Measurements from ENCODE around the gene NSUN4. TPM values are rescaled to one million over a fixed set of nuclear protein-coding genes. Genes with fewer than 3 reads are reported as not detected.

Gene NSUN4
- total and polyA plus RNA-seq, 10 donors: 7.2 to 35.2 (median 26.6) TPM

DNA sequence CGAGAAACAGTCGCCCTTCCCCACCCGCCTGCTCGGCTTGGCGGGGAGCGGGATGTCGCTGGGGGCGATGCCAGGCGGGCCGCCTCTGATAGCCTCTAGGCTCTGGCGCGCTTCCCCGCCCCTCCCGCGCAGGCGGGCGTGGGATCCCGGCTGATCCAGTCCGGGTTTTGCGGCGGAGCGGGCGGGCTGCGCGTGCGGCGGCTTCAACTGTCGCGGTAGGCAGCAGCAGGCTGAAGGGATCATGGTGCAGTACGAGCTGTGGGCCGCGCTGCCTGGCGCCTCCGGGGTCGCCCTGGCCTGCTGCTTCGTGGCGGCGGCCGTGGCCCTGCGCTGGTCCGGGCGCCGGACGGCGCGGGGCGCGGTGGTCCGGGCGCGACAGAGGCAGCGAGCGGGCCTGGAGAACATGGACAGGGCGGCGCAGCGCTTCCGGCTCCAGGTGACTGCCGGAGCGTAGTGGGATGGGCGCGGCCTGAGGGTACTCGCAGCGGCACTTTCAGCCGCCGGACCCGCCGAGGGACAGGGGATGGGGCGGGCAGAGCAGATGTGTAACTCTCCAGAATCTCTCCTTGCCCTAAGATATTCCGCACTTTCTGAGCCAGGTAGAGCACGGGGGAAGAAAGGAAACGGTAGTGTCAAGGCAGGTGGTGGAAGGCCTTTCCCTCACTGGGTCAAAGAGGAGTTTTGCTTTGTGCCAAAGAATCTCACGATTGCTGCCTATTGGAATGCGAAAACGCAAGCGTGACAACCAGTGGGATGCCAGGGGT is 53.7 kb downstream of the NSUN4 start, which contains the start of gene FAAH:
FAAH (plus strand) TSS at position 210 of the 764 bp plus-strand sequence; CDS start at position 242, 32 bp downstream.
- Histone ChIP-seq H3K36me3 (no peaks in the 10 kb centered on the region), H3K4me3 (peak within 1 kb of the TSS; percentile 6 to 69 (median 38)), H3K9me3 (peaks cover 0 to 20% (median 13%) of the 10 kb centered on the region in 8 donors), H3K27ac (peak within 1 kb of the TSS in 1 of 8 donors; percentile 38), H3K4me1 (peaks cover 0 to 16% (median 9%) of the 10 kb centered on the region in 6 donors), H3K27me3 (replicated peaks in 1 of 7) (peaks cover 0 to 28% (median 11%) of the 10 kb centered on the region in 7 donors)
- peak; percentile 85 for DNase-seq
- 5 to 14% (median 7%) methylated on average over 25 to 75 of the region's 75 CpGs for WGBS, 5 donors
- TF ChIP-seq POLR2AphosphoS5 (IDR thresholded peaks at IDR 0.05) (peak in 2 of 3 donors; percentile 58 to 74), POLR2A (IDR thresholded peaks at IDR 0.05) (no peak)
- TF ChIP-seq, protein P1, sequence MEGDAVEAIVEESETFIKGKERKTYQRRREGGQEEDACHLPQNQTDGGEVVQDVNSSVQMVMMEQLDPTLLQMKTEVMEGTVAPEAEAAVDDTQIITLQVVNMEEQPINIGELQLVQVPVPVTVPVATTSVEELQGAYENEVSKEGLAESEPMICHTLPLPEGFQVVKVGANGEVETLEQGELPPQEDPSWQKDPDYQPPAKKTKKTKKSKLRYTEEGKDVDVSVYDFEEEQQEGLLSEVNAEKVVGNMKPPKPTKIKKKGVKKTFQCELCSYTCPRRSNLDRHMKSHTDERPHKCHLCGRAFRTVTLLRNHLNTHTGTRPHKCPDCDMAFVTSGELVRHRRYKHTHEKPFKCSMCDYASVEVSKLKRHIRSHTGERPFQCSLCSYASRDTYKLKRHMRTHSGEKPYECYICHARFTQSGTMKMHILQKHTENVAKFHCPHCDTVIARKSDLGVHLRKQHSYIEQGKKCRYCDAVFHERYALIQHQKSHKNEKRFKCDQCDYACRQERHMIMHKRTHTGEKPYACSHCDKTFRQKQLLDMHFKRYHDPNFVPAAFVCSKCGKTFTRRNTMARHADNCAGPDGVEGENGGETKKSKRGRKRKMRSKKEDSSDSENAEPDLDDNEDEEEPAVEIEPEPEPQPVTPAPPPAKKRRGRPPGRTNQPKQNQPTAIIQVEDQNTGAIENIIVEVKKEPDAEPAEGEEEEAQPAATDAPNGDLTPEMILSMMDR (IDR thresholded peaks at IDR 0.05 in 8 of 11, conservative IDR thresholded peaks at IDR 0.05 in 3 of 11): no peak
- intact Hi-C loops (cut with DNase I; ENCODE audit: low total_unique reads): no loop called here

DNA sequence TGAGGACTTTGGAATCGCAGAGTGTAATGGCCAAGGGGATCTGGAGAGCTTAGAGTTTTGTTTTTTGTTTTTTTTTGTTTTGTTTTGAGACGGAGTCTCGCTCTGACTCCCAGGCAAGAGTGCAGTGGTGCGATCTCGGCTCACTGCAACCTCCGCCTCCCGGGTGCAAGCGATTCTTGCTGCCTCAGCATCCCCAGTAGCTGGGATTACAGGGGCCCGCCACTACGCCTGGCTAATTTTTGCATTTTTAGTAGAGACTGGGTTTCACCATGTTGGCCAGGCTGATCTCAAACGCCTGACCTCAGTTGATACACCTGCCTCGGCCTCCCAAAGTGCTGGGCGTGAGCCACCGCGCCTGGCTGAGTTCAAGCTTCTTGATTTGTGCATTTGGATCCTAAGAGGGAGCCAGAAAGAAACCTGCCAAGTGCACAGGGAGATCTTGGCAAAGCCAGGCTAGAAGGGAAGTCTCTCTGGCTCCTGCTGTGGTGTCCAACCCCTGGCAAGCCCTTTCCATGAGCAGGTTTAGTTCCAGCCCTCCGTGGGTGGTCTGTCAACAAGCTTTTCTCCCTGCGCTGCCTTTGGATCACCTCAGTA is 54.4 kb downstream of the NSUN4 start:
- intact Hi-C loops (cut with DNase I; ENCODE audit: low total_unique reads): no loop called here
- Histone ChIP-seq H3K27me3 (replicated peaks in 1 of 7) (peaks cover 0 to 28% (median 11%) of the 10 kb centered on the region in 7 donors), H3K4me3 (peak overlapping the region in 7 of 8 donors; percentile 5 to 69 (median 40)), H3K27ac (no peak overlapping the region), H3K9me3 (peaks cover 0 to 20% (median 13%) of the 10 kb centered on the region in 8 donors), H3K4me1 (peaks cover 0 to 16% (median 9%) of the 10 kb centered on the region in 6 donors), H3K36me3 (no peaks in the 10 kb centered on the region)
- WGBS, 5 donors: 56 to 77% (median 71%) methylated on average over 17 of the region's 17 CpGs
- TF ChIP-seq POLR2A (IDR thresholded peaks at IDR 0.05) (no peak), POLR2AphosphoS5 (IDR thresholded peaks at IDR 0.05) (no peak)
- TF ChIP-seq, protein P1 (IDR thresholded peaks at IDR 0.05 in 8 of 11, conservative IDR thresholded peaks at IDR 0.05 in 3 of 11): no peak
- DNase-seq: no peak

DNA sequence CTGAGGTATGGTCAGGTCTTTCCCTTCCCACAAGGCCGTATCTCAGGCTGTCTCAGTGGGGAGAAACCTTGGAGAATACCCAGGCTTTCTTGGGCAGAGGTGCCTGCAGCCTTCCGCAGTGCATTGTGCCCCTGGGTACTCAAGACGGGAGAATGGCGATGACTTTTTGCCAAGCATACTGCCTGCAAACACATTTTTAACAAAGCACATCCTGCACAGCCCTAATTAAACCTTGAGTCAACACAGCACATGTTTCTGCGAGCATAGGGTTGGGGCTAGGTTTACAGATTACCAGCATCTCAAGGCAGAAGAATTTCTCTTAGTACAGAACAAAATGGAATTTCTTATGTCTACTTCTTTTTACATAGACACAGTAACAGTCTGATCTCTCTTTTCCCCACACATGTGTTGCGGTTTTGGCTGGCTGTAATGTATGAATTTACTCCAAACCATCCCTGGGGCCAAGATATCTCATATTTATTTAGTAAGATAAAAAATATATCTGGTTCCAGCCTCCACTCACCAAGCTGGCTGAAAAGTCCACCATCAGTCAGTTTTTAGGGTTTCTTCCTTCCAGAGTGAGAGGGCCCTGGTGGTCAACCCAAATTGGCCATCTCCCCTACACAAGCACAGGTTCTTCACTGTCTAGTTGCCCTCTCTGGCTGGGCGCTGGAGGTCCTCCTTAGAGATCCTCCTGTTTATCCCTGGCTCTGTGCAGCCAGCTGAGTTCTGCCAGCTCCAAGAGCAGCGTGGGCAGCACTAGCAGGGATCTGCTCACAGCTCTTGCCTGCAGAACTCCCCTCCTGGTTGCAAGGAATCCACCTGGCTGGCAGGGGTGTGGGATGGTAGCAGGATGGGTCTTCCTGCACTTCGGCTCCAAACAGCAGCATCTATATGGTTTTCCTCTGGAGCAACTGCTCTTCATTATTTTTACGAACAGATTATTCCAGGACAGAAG is 56.1 kb downstream of the NSUN4 start:
- WGBS, 5 donors: 80 to 89% (median 86%) methylated on average over 10 of the region's 10 CpGs
- DNase-seq: no peak
- no peaks in the 10 kb centered on the region for H3K36me3 ChIP-seq
- no peak overlapping the region for H3K27ac ChIP-seq
- H3K27me3 ChIP-seq (replicated peaks in 1 of 7): peaks cover 0 to 28% (median 11%) of the 10 kb centered on the region in 7 donors
- H3K4me3 ChIP-seq: no peak overlapping the region
- no peak for TF ChIP-seq POLR2A (IDR thresholded peaks at IDR 0.05)
- TF ChIP-seq, protein P1 (IDR thresholded peaks at IDR 0.05 in 8 of 11, conservative IDR thresholded peaks at IDR 0.05 in 3 of 11): no peak
- TF ChIP-seq POLR2AphosphoS5 (IDR thresholded peaks at IDR 0.05): no peak
- H3K9me3 ChIP-seq: peaks cover 0 to 20% (median 13%) of the 10 kb centered on the region in 8 donors
- peaks cover 0 to 22% (median 9%) of the 10 kb centered on the region in 6 donors for H3K4me1 ChIP-seq
- intact Hi-C loops (cut with DNase I; ENCODE audit: low total_unique reads): no loop called here

All from spleen (tissue), 11 donors.